Measurements from ENCODE around the gene FNBP1.

GRCh38 chr9:130088051-130088450 is 45.1 kb upstream of the FNBP1 start:
- no peak for TF ChIP-seq CTCF (IDR thresholded peaks at IDR 0.05; ENCODE audit: low read depth, low read length, poor library complexity, severe bottlenecking)
- TF ChIP-seq EZH2phosphoT487 (IDR thresholded peaks at IDR 0.05; ENCODE audit: borderline replicate concordance, low read length), result no peak

Measured in DOHH2 (cell line).